HL-60 (cell line): Measurements from ENCODE around the gene TBC1D3B.
A peak's percentile ranks its signal among the peaks of the same experiment; 100 is the strongest.
"Not testable (repeated sequence)": the region's sequence is repeated elsewhere in the genome, so short reads cannot be mapped to it uniquely, and the experiment has no call there.

Experiments used
- DNase-seq, 2 experiments: peaks; one replicate each; pipeline ENCODE4 v3.0.0-alpha.2; 2010 to 2020; ENCODE audit warnings: low read depth in 1 of 2, low spot score in 1 of 2
- H3K27ac ChIP-seq: fragments of 250-450 bp; sonication (Bioruptor Pico); replicated peaks from 2 replicates; pipeline ENCODE4 v1.5.1; 2020; ENCODE audit warnings: mild to moderate bottlenecking, moderate library complexity
- H3K27me3 ChIP-seq: fragments of 250-450 bp; sonication (Bioruptor Pico); 2 replicates; pipeline ENCODE4 v1.5.1; 2021; ENCODE audit warnings: mild to moderate bottlenecking, moderate library complexity; ENCODE audit not compliant: insufficient read depth, poor library complexity, severe bottlenecking
- H3K4me3 ChIP-seq: replicated peaks from 2 replicates; pipeline ENCODE4 v1.5.1; 2011; ENCODE audit warnings: mild to moderate bottlenecking, control low read depth, low read length; ENCODE audit not compliant: insufficient read depth
- GABPA ChIP-seq: IDR thresholded peaks from 2 replicates; pipeline ENCODE4 v1.6.1; 2012; ENCODE audit warnings: low read depth
- POLR2AphosphoS5 ChIP-seq: IDR thresholded peaks from 2 replicates; pipeline ENCODE4 v1.6.1; 2012; ENCODE audit warnings: low read depth
- SPI1 ChIP-seq: IDR thresholded peaks from 2 replicates; pipeline ENCODE4 v1.6.1; 2012; ENCODE audit warnings: low read depth, mild to moderate bottlenecking, borderline replicate concordance
- TF ChIP-seq, protein P1 (sequence below): IDR thresholded peaks from 2 replicates; pipeline ENCODE4 v1.6.1; 2012; ENCODE audit warnings: low read depth; ENCODE audit not compliant: insufficient replicate concordance
- TF ChIP-seq, protein P2 (sequence below): IDR thresholded peaks from one replicate; pipeline ENCODE4 v1.5.1; 2011; ENCODE audit warnings: low read length, control low read depth, inconsistent platforms; ENCODE audit not compliant: insufficient read depth

The TBC1D3B gene

DNA sequence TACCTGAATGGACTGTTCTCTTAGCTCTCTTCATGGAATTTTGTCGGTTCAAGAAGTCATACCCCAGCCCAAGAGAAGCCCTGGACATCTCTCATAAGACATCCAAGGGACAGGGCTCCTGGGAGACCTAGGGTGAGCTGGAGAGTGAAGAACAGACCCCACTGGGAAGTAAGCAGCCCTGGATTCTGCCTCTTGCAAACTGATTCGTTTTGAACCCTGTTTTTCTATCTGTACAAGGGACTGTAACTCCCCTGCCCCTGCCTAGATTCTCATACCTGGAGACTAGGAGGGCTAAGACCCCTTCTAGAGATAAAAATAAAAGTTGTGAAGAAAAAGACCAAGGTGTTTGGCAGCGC is 19.7 kb upstream of the TBC1D3B start:
- no peak for DNase-seq
- no peaks in the 10 kb centered on the region for H3K27me3 ChIP-seq
- H3K27ac ChIP-seq = peak overlapping the region; percentile 40
- TF ChIP-seq, protein P1, sequence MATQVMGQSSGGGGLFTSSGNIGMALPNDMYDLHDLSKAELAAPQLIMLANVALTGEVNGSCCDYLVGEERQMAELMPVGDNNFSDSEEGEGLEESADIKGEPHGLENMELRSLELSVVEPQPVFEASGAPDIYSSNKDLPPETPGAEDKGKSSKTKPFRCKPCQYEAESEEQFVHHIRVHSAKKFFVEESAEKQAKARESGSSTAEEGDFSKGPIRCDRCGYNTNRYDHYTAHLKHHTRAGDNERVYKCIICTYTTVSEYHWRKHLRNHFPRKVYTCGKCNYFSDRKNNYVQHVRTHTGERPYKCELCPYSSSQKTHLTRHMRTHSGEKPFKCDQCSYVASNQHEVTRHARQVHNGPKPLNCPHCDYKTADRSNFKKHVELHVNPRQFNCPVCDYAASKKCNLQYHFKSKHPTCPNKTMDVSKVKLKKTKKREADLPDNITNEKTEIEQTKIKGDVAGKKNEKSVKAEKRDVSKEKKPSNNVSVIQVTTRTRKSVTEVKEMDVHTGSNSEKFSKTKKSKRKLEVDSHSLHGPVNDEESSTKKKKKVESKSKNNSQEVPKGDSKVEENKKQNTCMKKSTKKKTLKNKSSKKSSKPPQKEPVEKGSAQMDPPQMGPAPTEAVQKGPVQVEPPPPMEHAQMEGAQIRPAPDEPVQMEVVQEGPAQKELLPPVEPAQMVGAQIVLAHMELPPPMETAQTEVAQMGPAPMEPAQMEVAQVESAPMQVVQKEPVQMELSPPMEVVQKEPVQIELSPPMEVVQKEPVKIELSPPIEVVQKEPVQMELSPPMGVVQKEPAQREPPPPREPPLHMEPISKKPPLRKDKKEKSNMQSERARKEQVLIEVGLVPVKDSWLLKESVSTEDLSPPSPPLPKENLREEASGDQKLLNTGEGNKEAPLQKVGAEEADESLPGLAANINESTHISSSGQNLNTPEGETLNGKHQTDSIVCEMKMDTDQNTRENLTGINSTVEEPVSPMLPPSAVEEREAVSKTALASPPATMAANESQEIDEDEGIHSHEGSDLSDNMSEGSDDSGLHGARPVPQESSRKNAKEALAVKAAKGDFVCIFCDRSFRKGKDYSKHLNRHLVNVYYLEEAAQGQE = no peak
- TF ChIP-seq, protein P2, sequence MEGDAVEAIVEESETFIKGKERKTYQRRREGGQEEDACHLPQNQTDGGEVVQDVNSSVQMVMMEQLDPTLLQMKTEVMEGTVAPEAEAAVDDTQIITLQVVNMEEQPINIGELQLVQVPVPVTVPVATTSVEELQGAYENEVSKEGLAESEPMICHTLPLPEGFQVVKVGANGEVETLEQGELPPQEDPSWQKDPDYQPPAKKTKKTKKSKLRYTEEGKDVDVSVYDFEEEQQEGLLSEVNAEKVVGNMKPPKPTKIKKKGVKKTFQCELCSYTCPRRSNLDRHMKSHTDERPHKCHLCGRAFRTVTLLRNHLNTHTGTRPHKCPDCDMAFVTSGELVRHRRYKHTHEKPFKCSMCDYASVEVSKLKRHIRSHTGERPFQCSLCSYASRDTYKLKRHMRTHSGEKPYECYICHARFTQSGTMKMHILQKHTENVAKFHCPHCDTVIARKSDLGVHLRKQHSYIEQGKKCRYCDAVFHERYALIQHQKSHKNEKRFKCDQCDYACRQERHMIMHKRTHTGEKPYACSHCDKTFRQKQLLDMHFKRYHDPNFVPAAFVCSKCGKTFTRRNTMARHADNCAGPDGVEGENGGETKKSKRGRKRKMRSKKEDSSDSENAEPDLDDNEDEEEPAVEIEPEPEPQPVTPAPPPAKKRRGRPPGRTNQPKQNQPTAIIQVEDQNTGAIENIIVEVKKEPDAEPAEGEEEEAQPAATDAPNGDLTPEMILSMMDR = no peak
- TF ChIP-seq SPI1 = no peak
- TF ChIP-seq POLR2AphosphoS5 = no peak
- TF ChIP-seq GABPA = no peak
- H3K4me3 ChIP-seq = no peak overlapping the region

DNA sequence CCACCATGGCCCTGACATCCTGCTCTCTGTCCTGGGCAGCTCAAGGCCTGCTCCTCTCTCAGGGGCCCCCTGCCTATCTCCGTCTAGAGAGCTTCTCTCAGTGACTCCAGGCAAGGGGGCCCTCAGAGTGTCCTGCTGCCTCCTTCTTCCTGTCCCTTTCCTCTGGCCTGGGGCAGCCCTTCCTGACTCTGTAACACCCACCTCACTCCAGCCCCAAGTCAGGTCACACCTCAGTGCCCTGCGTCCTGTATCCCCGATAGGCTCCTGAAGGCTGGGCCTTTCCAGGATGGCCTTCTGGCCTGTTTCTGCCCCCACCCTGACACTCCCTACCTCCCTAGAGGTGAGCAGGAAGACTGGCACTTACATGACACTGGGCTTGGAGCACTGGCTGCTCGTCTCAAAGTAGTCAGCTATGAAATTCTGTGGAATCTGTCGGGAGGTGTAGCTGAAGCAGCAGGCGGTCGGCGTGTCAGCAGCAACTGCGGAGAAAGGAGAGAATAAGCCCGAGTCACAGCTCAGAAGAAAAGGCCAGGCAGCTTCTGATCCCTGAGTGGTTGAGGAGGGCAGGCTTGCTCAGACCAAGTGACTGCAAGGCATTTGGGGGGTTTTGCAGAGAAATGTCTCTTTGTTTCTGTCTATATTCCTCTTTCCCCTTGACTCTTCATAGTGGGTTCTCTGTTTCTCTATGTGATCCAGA is 19.1 kb upstream of the TBC1D3B start:
- H3K27ac ChIP-seq = peak overlapping the region; percentile 40
- TF ChIP-seq, protein P1 = no peak
- TF ChIP-seq POLR2AphosphoS5 = no peak
- TF ChIP-seq SPI1 = no peak
- no peak for TF ChIP-seq GABPA
- TF ChIP-seq, protein P2 = no peak
- DNase-seq = no peak
- H3K27me3 ChIP-seq = no peaks in the 10 kb centered on the region
- no peak overlapping the region for H3K4me3 ChIP-seq

DNA sequence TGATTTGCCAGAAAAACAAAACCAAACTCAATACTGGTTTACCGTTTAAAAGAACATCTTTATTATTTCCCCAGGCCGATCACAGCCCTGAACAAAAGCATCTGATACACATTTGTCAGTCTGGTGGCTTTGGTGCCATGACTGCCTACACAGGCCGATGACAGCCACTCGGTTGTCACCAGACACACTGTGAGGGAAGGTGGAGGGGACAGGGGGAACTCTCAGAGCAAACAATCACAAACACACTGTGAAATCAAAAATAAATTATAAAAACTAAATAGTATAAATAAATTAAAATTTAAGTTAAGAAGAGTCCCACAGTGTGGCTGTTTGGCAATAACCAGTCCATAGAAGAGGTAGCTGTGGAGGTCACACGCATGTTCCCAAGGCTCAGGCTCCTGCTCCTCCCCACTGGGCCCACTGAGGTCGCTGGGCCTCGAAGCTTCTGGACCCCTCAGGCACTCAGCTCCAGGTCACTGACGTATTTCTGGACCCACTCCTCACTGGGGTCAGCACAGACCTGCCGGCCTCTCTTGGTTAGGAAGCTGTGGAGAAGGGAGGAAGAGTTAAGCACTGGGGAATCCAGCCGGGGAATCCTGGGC is 18.5 kb upstream of the TBC1D3B start:
- DNase-seq, H3K4me3 ChIP-seq, H3K27me3 ChIP-seq: not testable (repeated sequence)
- H3K27ac ChIP-seq = peak overlapping the region; percentile 40

DNA sequence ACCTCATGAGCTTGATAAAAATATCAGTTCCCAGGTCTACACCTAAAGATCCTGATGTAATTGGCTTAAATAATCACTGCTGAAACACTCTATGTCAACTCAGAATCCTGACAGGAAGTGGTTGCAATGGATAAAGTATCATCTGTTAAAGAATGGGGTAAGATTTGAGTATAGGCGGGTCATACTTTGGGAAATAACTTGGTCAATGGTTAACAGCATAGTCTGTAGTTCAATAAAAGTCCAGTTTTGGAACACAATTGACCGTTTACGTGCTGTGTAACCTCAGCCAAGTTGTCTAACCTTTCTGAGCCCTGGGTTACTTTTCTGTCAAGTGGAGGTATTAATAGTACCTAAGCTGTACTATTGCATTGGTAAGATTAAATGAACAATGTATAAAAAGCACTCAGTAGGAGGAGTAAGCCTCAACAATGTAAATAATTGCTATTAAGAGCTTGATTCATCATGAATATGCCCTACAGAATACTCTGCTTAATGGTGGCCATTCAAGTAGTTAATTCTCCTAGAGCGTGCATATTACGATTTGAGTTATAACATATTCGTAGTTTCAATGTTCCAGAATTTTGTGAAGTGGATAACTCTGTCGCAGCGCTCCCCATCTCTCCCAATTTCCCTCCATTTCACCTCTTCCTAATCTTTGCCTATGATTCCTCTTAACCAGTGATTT is 17.9 kb upstream of the TBC1D3B start:
- not testable (repeated sequence) for DNase-seq, H3K27me3 ChIP-seq, H3K4me3 ChIP-seq
- H3K27ac ChIP-seq = 0 out of 2 replicates have a peak overlapping the region, but pooled peaks have one; percentile 30
